Aorta (tissue), 5 donors: ENCODE results near the gene MYOF. TPM values are rescaled to one million over a fixed set of nuclear protein-coding genes. Genes with fewer than 3 reads are reported as not detected.

Experiments
- ATAC-seq: fragments of 200-7000 bp; cut with Tn5 transposase; one replicate; pipeline ENCODE4 v1.9.1; 2022; ENCODE audit warnings: moderate library complexity; ENCODE audit not compliant: low FRiP score
- DNase-seq, 2 donors: peaks; one replicate each; pipeline ENCODE4 v3.0.0-alpha.2; 2020
- H3K27ac ChIP-seq, 2 donors: one replicate each; pipeline ENCODE4 v1.5.1; 2013; ENCODE audit warnings: low read length in 2 of 2, mild to moderate bottlenecking in 2 of 2, moderate library complexity in 2 of 2, control low read depth in 1 of 2, inconsistent platforms in 1 of 2, low read depth in 1 of 2
- H3K27me3 ChIP-seq, 2 donors: one replicate each; pipeline ENCODE4 v1.6.1; 2013; ENCODE audit warnings: control low read depth in 1 of 2, low read length in 1 of 2, mild to moderate bottlenecking in 1 of 2, moderate library complexity in 1 of 2; ENCODE audit not compliant: insufficient read depth in 2 of 2, control insufficient read depth in 1 of 2
- H3K36me3 ChIP-seq, 2 donors: one replicate each; pipeline ENCODE4 v1.6.1; 2013; ENCODE audit warnings: control low read depth in 1 of 2, low read length in 1 of 2, mild to moderate bottlenecking in 1 of 2; ENCODE audit not compliant: insufficient read depth in 2 of 2, control insufficient read depth in 1 of 2
- H3K4me1 ChIP-seq, 2 donors: one replicate each; pipeline ENCODE4 v1.6.1; 2013; ENCODE audit warnings: low read length in 2 of 2, control low read depth in 1 of 2, mild to moderate bottlenecking in 1 of 2, moderate library complexity in 1 of 2; ENCODE audit not compliant: insufficient read depth in 2 of 2, control insufficient read depth in 1 of 2
- H3K4me3 ChIP-seq, 2 donors: one replicate each; pipeline ENCODE4 v1.5.1; 2013; ENCODE audit warnings: low read length in 2 of 2, control low read depth in 1 of 2, mild to moderate bottlenecking in 1 of 2
- H3K9me3 ChIP-seq: one replicate; pipeline ENCODE4 v1.6.1; 2013; ENCODE audit warnings: mild to moderate bottlenecking, low read length; ENCODE audit not compliant: control insufficient read depth
- WGBS, 2 donors: extraction: QIAGEN DNeasy Blood & Tissue Kit; methylation state at CpG; one replicate each; pipeline ENCODE4 v1.1.7; 2013; 5-methylcytosine and 5-hydroxymethylcytosine counted together
- intact Hi-C, 2 donors: fragments of 100-400 bp; cut with DNase I; formaldehyde crosslinking; loops; one replicate each; pipeline versions ENCODE4 v1.14.2 to v1.15.0; 2022
- polyA plus RNA-seq, 2 donors: library from polyadenylated mRNA; stranded (reverse); fragments of 200-250 nt; gene quantifications; one replicate each; pipeline ENCODE4 v1.2.3, GENCODE V29; 2013
- total RNA-seq, 2 donors: library from RNA; stranded (reverse); fragmentation: NEBNext Ultra II Directional; extraction: Animal tissue kit (Norgen Biotek cat#: 25700); gene quantifications; one replicate each; pipeline ENCODE4 v1.2.1, GENCODE V29; 2021
- donor health status: healthy with polysubstance abuse.
- donor health status: Bipolar disorder and iron deficiency.
- donor health status: DM: no; HTN: no; CAD: no.
- donor health status: DM: no; HTN: no; CAD: no.
- donor health status: DM: yes; HTN: yes; CAD: no.

MYOF gene
- total and polyA plus RNA-seq, 4 donors: 13.4 to 242 (median 126) TPM

DNA sequence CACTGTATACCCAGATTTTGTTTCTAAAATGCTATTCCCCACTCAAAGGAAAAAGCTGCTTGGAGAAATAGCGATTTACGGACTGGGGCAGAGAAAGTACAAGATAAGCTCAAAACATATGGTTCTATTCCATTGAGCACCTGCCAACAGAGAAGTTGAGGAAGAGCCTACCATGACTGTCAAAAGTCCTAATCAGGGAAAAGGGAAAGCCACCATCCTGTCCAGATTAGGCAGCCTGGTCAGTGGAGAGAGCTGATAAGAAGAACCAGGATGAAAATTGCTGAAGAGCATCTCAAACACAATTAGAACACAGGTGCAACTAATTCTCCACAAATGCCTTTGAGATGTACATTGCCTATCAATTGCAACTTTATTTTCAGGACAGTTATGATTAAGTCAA, 104.1 kb downstream of the MYOF start:
- ATAC-seq (no peak), DNase-seq (no peak)
- H3K4me1 ChIP-seq: peaks cover 7 to 9% of the 10 kb centered on the region in 2 donors
- peaks cover 0 to 8% of the 10 kb centered on the region in 2 donors for H3K36me3 ChIP-seq
- peak overlapping the region in 1 of 2 donors; percentile 36 for H3K27ac ChIP-seq
- H3K9me3 ChIP-seq: no peaks in the 10 kb centered on the region
- intact Hi-C loops: loop anchor here in 1 of 2 donors (5.0 kb wide), 1 partner anchor 119 kb away; the partner anchor contains the start of gene CEP55
- H3K27me3 ChIP-seq: no peaks in the 10 kb centered on the region
- 87 to 91% methylated on average over 2 of the region's 2 CpGs for WGBS, 2 donors
- H3K4me3 ChIP-seq: no peak overlapping the region

DNA sequence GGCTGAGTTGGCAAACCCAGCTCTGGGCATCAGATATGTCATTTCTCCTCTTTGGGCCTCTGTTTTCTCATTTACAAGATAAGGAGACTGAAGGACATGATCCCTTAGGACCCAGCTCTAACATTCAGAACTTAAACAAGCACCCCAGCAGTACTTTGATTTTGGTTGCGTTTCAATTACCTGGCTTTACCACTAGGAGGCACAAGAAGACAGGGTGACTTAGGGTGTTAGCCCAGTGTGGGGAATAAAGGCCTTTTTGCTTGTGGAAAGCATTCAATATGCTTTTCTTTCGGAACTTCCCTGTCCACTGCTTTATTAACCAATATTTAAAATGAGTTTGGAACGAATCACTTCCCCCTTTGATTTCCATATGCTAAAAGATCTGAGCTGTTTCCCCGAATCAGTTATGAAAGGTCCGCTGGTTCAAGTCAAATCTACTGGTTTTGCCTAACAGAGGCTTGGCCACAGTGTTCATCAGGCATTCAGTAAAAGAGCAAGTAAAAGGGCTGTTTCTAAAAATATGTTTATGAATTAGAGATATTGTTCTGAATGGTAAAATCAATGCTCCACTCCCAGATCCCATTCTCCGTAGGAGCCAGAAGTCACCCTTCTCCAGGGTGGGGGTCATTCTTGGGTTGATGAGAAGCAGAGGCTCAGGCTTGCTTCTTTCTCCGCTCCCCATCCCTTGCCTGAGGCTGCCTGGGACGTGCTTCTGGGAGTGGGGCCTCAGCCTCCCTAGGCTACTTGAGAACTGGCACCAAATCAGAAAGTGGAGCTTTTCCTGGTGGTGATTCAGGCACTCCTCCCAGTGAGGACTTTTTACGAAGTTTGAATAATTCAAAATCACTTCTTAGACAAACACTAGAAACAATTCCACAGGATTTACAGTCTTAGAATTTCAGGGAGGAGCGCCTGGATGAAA, 105.5 kb downstream of the MYOF start:
- intact Hi-C loops: loop anchor here (1.0 to 5.0 kb wide), 5 partner anchors 60 to 134 kb away; partner anchors contain the start of genes CEP55 (in 1 of the 2) and MYOF (in 1 of the 2)
- peak; percentile 92 for ATAC-seq
- Histone ChIP-seq H3K27ac (peak overlapping the region; percentile 86 to 98), H3K27me3 (no peaks in the 10 kb centered on the region), H3K4me1 (peaks cover 7 to 9% of the 10 kb centered on the region in 2 donors), H3K36me3 (peaks cover 8 to 12% of the 10 kb centered on the region in 2 donors), H3K9me3 (no peaks in the 10 kb centered on the region), H3K4me3 (peak overlapping the region in 1 of 2 donors; percentile 26)
- peak; percentile 67 to 75 for DNase-seq
- whole genome bisulfite sequencing, 2 donors: 6 to 7% methylated on average over 10 of the region's 10 CpGs

DNA sequence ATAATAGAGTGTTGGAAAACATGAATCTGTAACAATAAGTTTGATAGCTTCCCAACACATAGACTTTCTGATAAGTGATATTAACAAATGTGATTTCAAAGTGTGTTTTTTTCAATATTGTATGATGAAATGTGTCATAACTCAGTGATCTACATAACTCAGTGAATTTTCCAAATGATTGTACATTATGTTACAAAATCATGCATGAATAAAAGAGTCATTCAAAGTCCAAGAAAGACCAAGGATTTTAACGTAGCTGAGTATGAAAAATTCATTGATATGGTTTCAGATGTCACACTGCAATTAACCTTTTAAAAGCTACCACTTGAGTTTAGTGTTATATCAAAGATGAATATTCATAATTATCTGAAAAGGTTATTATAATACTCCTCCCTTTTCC, 111.2 kb downstream of the MYOF start:
- DNase-seq: no peak
- 33 to 52% methylated on average over 1 of the region's 1 CpG for WGBS, 2 donors
- H3K27me3 ChIP-seq: no peaks in the 10 kb centered on the region
- H3K4me1 ChIP-seq: no peaks in the 10 kb centered on the region
- H3K36me3 ChIP-seq: peaks cover 12 to 18% of the 10 kb centered on the region in 2 donors
- H3K4me3 ChIP-seq: no peak overlapping the region
- intact Hi-C loops: no loop called here
- no peak for ATAC-seq
- H3K9me3 ChIP-seq: no peaks in the 10 kb centered on the region
- H3K27ac ChIP-seq: no peak overlapping the region

GRCh38 chr10:93369588-93370164, 112.5 kb downstream of the MYOF start:
- Histone ChIP-seq H3K4me1 (no peaks in the 10 kb centered on the region), H3K27me3 (no peaks in the 10 kb centered on the region), H3K36me3 (peaks cover 12 to 24% of the 10 kb centered on the region in 2 donors), H3K27ac (no peak overlapping the region), H3K4me3 (no peak overlapping the region), H3K9me3 (no peaks in the 10 kb centered on the region)
- intact Hi-C loops: no loop called here
- ATAC-seq (no peak), DNase-seq (no peak)
- WGBS, 2 donors: 78 to 79% methylated on average over 6 of the region's 6 CpGs

GRCh38 chr10:93368210-93368609, 113.9 kb downstream of the MYOF start:
- Histone ChIP-seq H3K27me3 (no peaks in the 10 kb centered on the region), H3K27ac (no peak overlapping the region), H3K4me3 (no peak overlapping the region), H3K4me1 (no peaks in the 10 kb centered on the region), H3K36me3 (peaks cover 12 to 24% of the 10 kb centered on the region in 2 donors), H3K9me3 (no peaks in the 10 kb centered on the region)
- intact Hi-C loops: no loop called here
- WGBS, 2 donors: 89 to 93% methylated on average over 2 of the region's 2 CpGs
- DNase-seq (no peak), ATAC-seq (no peak)

- Histone ChIP-seq H3K27me3 (no peaks in the 10 kb centered on the region), H3K9me3 (no peaks in the 10 kb centered on the region), H3K27ac (no peak overlapping the region), H3K4me3 (no peak overlapping the region), H3K4me1 (no peaks in the 10 kb centered on the region), H3K36me3 (peaks cover 10 to 21% of the 10 kb centered on the region in 2 donors)
- 84 to 87% methylated on average over 3 of the region's 3 CpGs for whole genome bisulfite sequencing, 2 donors
- intact Hi-C loops: no loop called here
- no peak for DNase-seq
- no peak for ATAC-seq
Observed at GRCh38 chr10:93367664-93368063, 114.5 kb downstream of the MYOF start.

DNA sequence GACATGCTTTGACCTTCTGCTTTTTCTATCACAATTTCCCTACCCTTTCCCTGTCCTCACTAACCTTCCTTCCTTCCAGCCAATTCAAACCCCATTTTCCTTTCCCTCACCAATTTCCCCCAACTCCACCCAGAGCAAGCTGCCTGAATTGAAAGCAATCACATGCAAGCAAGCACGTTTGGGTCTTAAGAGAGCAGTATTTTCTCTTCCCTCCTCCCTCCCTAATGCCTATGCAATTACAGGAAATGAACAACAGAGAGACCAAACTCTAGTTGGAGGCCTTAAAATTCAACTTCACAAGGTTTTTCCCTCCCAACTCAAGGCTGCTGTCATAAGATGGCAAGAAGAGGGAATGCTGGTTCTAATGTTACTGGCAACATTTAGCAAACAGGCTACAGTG, 117.2 kb downstream of the MYOF start:
- Histone ChIP-seq H3K27ac (no peak overlapping the region), H3K36me3 (peaks cover 13 to 19% of the 10 kb centered on the region in 2 donors), H3K27me3 (no peaks in the 10 kb centered on the region), H3K9me3 (no peaks in the 10 kb centered on the region), H3K4me3 (no peak overlapping the region), H3K4me1 (no peaks in the 10 kb centered on the region)
- ATAC-seq (no peak), DNase-seq (no peak)
- 27 to 28% methylated on average over 1 of the region's 1 CpG for WGBS, 2 donors
- intact Hi-C loops: no loop called here

GRCh38 chr10:93363891-93364648, 118.1 kb downstream of the MYOF start:
- DNase-seq: peak; percentile 63 to 78
- H3K36me3 ChIP-seq: peaks cover 18 to 23% of the 10 kb centered on the region in 2 donors
- intact Hi-C loops: no loop called here
- WGBS, 2 donors: 72 to 76% methylated on average over 22 of the region's 22 CpGs
- H3K4me1 ChIP-seq: no peaks in the 10 kb centered on the region
- H3K27ac ChIP-seq: no peak overlapping the region
- ATAC-seq: peak; percentile 42
- no peak overlapping the region for H3K4me3 ChIP-seq
- H3K9me3 ChIP-seq: no peaks in the 10 kb centered on the region
- no peaks in the 10 kb centered on the region for H3K27me3 ChIP-seq
